ENCODE data around the gene OSBPL1A. TPM values are rescaled to one million over a fixed set of nuclear protein-coding genes. Genes with fewer than 3 reads are reported as not detected.

The OSBPL1A gene
- polyA plus RNA-seq, 1 of the 3 experiments (the other 2 are of a cell fraction): 21.3 TPM

DNA sequence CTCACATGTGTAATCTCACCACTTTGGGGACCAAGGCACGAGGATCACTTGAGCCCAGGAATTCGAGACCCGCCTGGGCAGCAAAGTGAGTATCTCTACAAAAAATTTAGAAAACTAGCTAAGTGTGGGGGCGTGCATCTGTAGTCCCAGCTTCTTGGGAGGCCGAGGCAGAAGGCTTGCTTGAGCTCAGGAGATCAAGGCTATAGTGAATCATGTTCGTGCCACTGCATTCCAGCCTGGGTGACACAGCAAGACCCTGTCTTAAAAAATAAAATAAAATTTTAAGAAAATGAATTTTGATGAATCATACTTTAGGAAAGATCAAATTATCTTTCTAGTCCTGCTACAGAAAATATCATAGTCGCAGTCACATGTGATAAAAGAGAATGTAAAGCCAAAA, 211.8 kb downstream of the OSBPL1A start:
- ChIA-PET CTCF (interaction anchor here (1.4 kb wide), 1 partner anchor 8 kb away, joined by 6 read pairs; no protein-coding TSS in a partner anchor), POLR2A (no interaction called here)
- peaks cover 7% of the 10 kb centered on the region for H3F3A ChIP-seq (replicated peaks; ENCODE audit: insufficient read depth)
- no peaks in the 10 kb centered on the region for H3K27me3 ChIP-seq (ENCODE audit: insufficient read depth)
- no peak overlapping the region for H3K4me3 ChIP-seq (ENCODE audit: low read depth in 2 of 2, low read length in 1 of 2)
- peaks cover 0 to 3% of the 10 kb centered on the region in 2 experiments for H3K36me3 ChIP-seq (replicated peaks in 1 of 2; ENCODE audit: control insufficient read depth in 1 of 2, insufficient read depth in 2 of 2, low read length in 1 of 2)
- no peak overlapping the region for H2AFZ ChIP-seq (ENCODE audit: low read depth)
- no peak overlapping the region for H3K9ac ChIP-seq
- 58% methylated on average over 7 of the region's 7 CpGs for WGBS (ENCODE audit: low lambda C conversion rate)
- no peaks in the 10 kb centered on the region for H3K79me2 ChIP-seq (ENCODE audit: insufficient read depth)
- no peak for DNase-seq
- no peak overlapping the region for H3K4me2 ChIP-seq
- H3K27ac ChIP-seq (ENCODE audit: low read depth in 2 of 2, low read length in 1 of 2): peak overlapping the region in 1 of 2 experiments; percentile 46; a peak in 2 of 4 replicates
- H3K9me2 ChIP-seq: no peaks in the 10 kb centered on the region
- H3K4me1 ChIP-seq (ENCODE audit: control insufficient read depth in 1 of 2, insufficient read depth in 2 of 2, low read depth in 1 of 2, low read length in 1 of 2): peaks cover 3 to 5% of the 10 kb centered on the region in 2 experiments; a peak in 3 of 4 replicates
- no peaks in the 10 kb centered on the region for H3K9me3 ChIP-seq
- no peaks in the 10 kb centered on the region for H4K20me1 ChIP-seq (ENCODE audit: insufficient read depth)
- TF ChIP-seq FOSL2 (IDR thresholded peaks at IDR 0.05; ENCODE audit: borderline replicate concordance, low read depth) (peak; percentile 41; the same call in 1 of the 2 replicates), RXRA (IDR thresholded peaks at IDR 0.05; ENCODE audit: borderline replicate concordance, low read depth) (no peak), ELF1 (IDR thresholded peaks at IDR 0.05) (no peak), PBX3 (IDR thresholded peaks at IDR 0.05) (peak; percentile 39), ZBTB33 (IDR thresholded peaks at IDR 0.05; ENCODE audit: borderline replicate concordance, low read depth) (no peak), MEF2A (IDR thresholded peaks at IDR 0.05; ENCODE audit: borderline replicate concordance, low read depth) (no peak), TAF1 (IDR thresholded peaks at IDR 0.05; ENCODE audit: borderline replicate concordance, low read depth, low read length) (no peak), SIN3A (IDR thresholded peaks at IDR 0.05; ENCODE audit: borderline replicate concordance, low read depth, low read length) (no peak)
- TF ChIP-seq, protein P1, sequence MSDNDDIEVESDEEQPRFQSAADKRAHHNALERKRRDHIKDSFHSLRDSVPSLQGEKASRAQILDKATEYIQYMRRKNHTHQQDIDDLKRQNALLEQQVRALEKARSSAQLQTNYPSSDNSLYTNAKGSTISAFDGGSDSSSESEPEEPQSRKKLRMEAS (IDR thresholded peaks at IDR 0.05; ENCODE audit: low read depth): 0 out of 2 replicates have a peak, but pooled peaks have one; percentile 19

GRCh38 chr18:24181806-24182205, 215.8 kb downstream of the OSBPL1A start:
- Histone ChIP-seq H3K4me2 (no peak overlapping the region), H3K79me2 (ENCODE audit: insufficient read depth) (no peaks in the 10 kb centered on the region), H4K20me1 (ENCODE audit: insufficient read depth) (no peaks in the 10 kb centered on the region), H3K36me3 (replicated peaks in 1 of 2; ENCODE audit: control insufficient read depth in 1 of 2, insufficient read depth in 2 of 2, low read length in 1 of 2) (peaks cover 2 to 3% of the 10 kb centered on the region in 2 experiments), H3K9me2 (no peaks in the 10 kb centered on the region), H3F3A (replicated peaks; ENCODE audit: insufficient read depth) (peaks cover 7% of the 10 kb centered on the region), H3K4me1 (ENCODE audit: control insufficient read depth in 1 of 2, insufficient read depth in 2 of 2, low read depth in 1 of 2, low read length in 1 of 2) (no peaks in the 10 kb centered on the region; a peak in 1 of 4 replicates), H2AFZ (ENCODE audit: low read depth) (no peak overlapping the region), H3K27me3 (ENCODE audit: insufficient read depth) (no peaks in the 10 kb centered on the region), H3K9ac (no peak overlapping the region), H3K27ac (ENCODE audit: low read depth in 2 of 2, low read length in 1 of 2) (no peak overlapping the region), H3K4me3 (ENCODE audit: low read depth in 2 of 2, low read length in 1 of 2) (no peak overlapping the region), H3K9me3 (no peaks in the 10 kb centered on the region)
- peak; percentile 43 for TF ChIP-seq PBX3 (IDR thresholded peaks at IDR 0.05)
- no peak for TF ChIP-seq RAD21 (IDR thresholded peaks at IDR 0.05; ENCODE audit: low read length)
- DNase-seq: no peak
- ChIA-PET CTCF (interaction anchor here (1.0 to 1.6 kb wide), 4 partner anchors 10 to 307 kb away, joined by 3 to 7 read pairs (median 3); no protein-coding TSS in a partner anchor), POLR2A (no interaction called here)
- 38% methylated on average over 2 of the region's 2 CpGs for WGBS (ENCODE audit: low lambda C conversion rate)

Data from SK-N-SH (cell line).